H9 (cell line): Measurements from ENCODE around the gene CYB5R2. TPM values are rescaled to one million over a fixed set of nuclear protein-coding genes. Genes with fewer than 3 reads are reported as not detected.

ENCODE experiments used
- DNase-seq: peaks from one replicate; pipeline ENCODE4 v3.0.0-alpha.2; 2017
- H2AFZ ChIP-seq: one replicate; pipeline ENCODE4 v1.6.1; 2013; ENCODE audit warnings: mild to moderate bottlenecking, low read length, control low read depth, moderate library complexity
- H2AK5ac ChIP-seq: 2 replicates; pipeline ENCODE4 v1.6.1; 2013; ENCODE audit warnings: low read length, control low read depth, mixed read lengths; ENCODE audit not compliant: insufficient read length
- H2BK120ac ChIP-seq: one replicate; pipeline ENCODE4 v1.6.1; 2013; ENCODE audit warnings: low read depth, mild to moderate bottlenecking, low read length, control low read depth, inconsistent platforms; ENCODE audit not compliant: poor library complexity, severe bottlenecking
- H2BK12ac ChIP-seq: 2 replicates; pipeline ENCODE4 v1.6.1; 2013; ENCODE audit warnings: low read length, control low read depth, mixed read lengths, low read depth; ENCODE audit not compliant: insufficient read length
- H2BK15ac ChIP-seq: 2 replicates; pipeline ENCODE4 v1.6.1; 2013; ENCODE audit warnings: low read depth, low read length, control low read depth
- H2BK20ac ChIP-seq: one replicate; pipeline ENCODE4 v1.6.1; 2013; ENCODE audit warnings: low read depth, mild to moderate bottlenecking, low read length, control low read depth, inconsistent platforms; ENCODE audit not compliant: poor library complexity, severe bottlenecking
- H2BK5ac ChIP-seq: 2 replicates; pipeline ENCODE4 v1.6.1; 2013; ENCODE audit warnings: low read length, control low read depth, mixed read lengths; ENCODE audit not compliant: insufficient read length
- H3K14ac ChIP-seq: 2 replicates; pipeline ENCODE4 v1.6.1; 2013; ENCODE audit warnings: low read length, control low read depth; ENCODE audit not compliant: insufficient read depth
- H3K18ac ChIP-seq: 2 replicates; pipeline ENCODE4 v1.6.1; 2013; ENCODE audit warnings: low read depth, mild to moderate bottlenecking, mixed read lengths, low read length, control low read depth; ENCODE audit not compliant: insufficient read length
- H3K23ac ChIP-seq: 2 replicates; pipeline ENCODE4 v1.6.1; 2013; ENCODE audit warnings: low read length, control low read depth, mixed read lengths, low read depth; ENCODE audit not compliant: insufficient read length
- H3K23me2 ChIP-seq: 2 replicates; pipeline ENCODE4 v1.6.1; 2013; ENCODE audit warnings: low read depth, mild to moderate bottlenecking, mixed read lengths, low read length, control low read depth; ENCODE audit not compliant: insufficient read length, poor library complexity, severe bottlenecking
- H3K27ac ChIP-seq: 2 replicates; pipeline ENCODE4 v1.5.1; 2013; ENCODE audit warnings: low read length, control low read depth, mixed read lengths, low read depth; ENCODE audit not compliant: insufficient read length
- H3K27me3 ChIP-seq: 2 replicates; pipeline ENCODE4 v1.6.1; 2013; ENCODE audit warnings: low read length, control low read depth, inconsistent platforms; ENCODE audit not compliant: insufficient read depth
- H3K4ac ChIP-seq: 2 replicates; pipeline ENCODE4 v1.6.1; 2013; ENCODE audit warnings: low read depth, mild to moderate bottlenecking, control low read depth, inconsistent platforms, low read length, moderate library complexity
- H3K4me1 ChIP-seq: 2 replicates; pipeline ENCODE4 v1.6.1; 2013; ENCODE audit warnings: low read length, control low read depth, inconsistent platforms; ENCODE audit not compliant: insufficient read depth
- H3K4me2 ChIP-seq: 2 replicates; pipeline ENCODE4 v1.6.1; 2013; ENCODE audit warnings: low read length, control low read depth, mixed read lengths; ENCODE audit not compliant: insufficient read length, insufficient read depth
- H3K56ac ChIP-seq: 2 replicates; pipeline ENCODE4 v1.6.1; 2013; ENCODE audit warnings: low read depth, mild to moderate bottlenecking, mixed read lengths, low read length, control low read depth; ENCODE audit not compliant: insufficient read length
- H3K79me1 ChIP-seq: 2 replicates; pipeline ENCODE4 v1.6.1; 2013; ENCODE audit warnings: low read depth, mild to moderate bottlenecking, moderate library complexity, low read length, control low read depth, inconsistent platforms; ENCODE audit not compliant: insufficient read depth, poor library complexity, severe bottlenecking
- H3K79me2 ChIP-seq: 2 replicates; pipeline ENCODE4 v1.6.1; 2013; ENCODE audit warnings: low read length, control low read depth, inconsistent platforms; ENCODE audit not compliant: insufficient read depth
- H3K9ac ChIP-seq: 2 replicates; pipeline ENCODE4 v1.6.1; 2013; ENCODE audit warnings: low read length, control low read depth, mixed read lengths; ENCODE audit not compliant: insufficient read length; ENCODE audit errors: extremely low read depth
- H3K9me3 ChIP-seq: one replicate; pipeline ENCODE4 v1.6.1; 2013; ENCODE audit warnings: low read depth, low read length, inconsistent platforms; ENCODE audit not compliant: control insufficient read depth
- H3T11ph ChIP-seq: one replicate; pipeline ENCODE4 v1.6.1; 2013; ENCODE audit warnings: mild to moderate bottlenecking, low read length, control low read depth, inconsistent platforms
- H4K20me1 ChIP-seq: one replicate; pipeline ENCODE4 v1.6.1; 2013; ENCODE audit not compliant: control insufficient read depth, insufficient read length, insufficient read depth
- H4K5ac ChIP-seq: 2 replicates; pipeline ENCODE4 v1.6.1; 2013; ENCODE audit warnings: low read depth, mild to moderate bottlenecking, mixed read lengths, low read length, control low read depth; ENCODE audit not compliant: insufficient read length
- H4K8ac ChIP-seq: replicated peaks from 2 replicates; pipeline ENCODE4 v1.6.1; 2013; ENCODE audit warnings: low read length, control low read depth, mixed read lengths, low read depth; ENCODE audit not compliant: insufficient read length
- H4K91ac ChIP-seq: 2 replicates; pipeline ENCODE4 v1.6.1; 2013; ENCODE audit warnings: low read depth, mild to moderate bottlenecking, moderate library complexity, mixed read lengths, low read length, control low read depth; ENCODE audit not compliant: insufficient read length
- H3K27ac Mint-ChIP-seq, 3 experiments: 2 replicates in 2 of 3; 3 replicates in 1 of 3; pipeline ENCODE4 v1.8.0; 2020 to 2021; ENCODE audit warnings: mixed read lengths in 3 of 3, mild to moderate bottlenecking in 1 of 3, moderate library complexity in 1 of 3
- H3K27me3 Mint-ChIP-seq: 2 replicates; pipeline ENCODE4 v1.8.0; 2021; ENCODE audit warnings: low read depth, mild to moderate bottlenecking, moderate library complexity, mixed read lengths
- H3K36me3 Mint-ChIP-seq, 3 experiments: 2 replicates in 2 of 3; 3 replicates in 1 of 3; pipeline ENCODE4 v1.8.0; 2020 to 2021; ENCODE audit warnings: low read depth in 3 of 3, mixed read lengths in 3 of 3; ENCODE audit not compliant: insufficient read depth in 1 of 3
- H3K4me1 Mint-ChIP-seq, 2 experiments: 2 replicates each; pipeline ENCODE4 v1.8.0; 2020; ENCODE audit warnings: mixed read lengths in 2 of 2
- H3K4me3 Mint-ChIP-seq, 2 experiments: 2 replicates in 1 of 2; 3 replicates in 1 of 2; pipeline ENCODE4 v1.8.0; 2020 to 2021; ENCODE audit warnings: mild to moderate bottlenecking in 2 of 2, mixed read lengths in 2 of 2, moderate library complexity in 1 of 2
- H3K9me3 Mint-ChIP-seq, 2 experiments: 2 replicates in 1 of 2; 3 replicates in 1 of 2; pipeline ENCODE4 v1.8.0; 2020; ENCODE audit warnings: mild to moderate bottlenecking in 2 of 2, mixed read lengths in 2 of 2, moderate library complexity in 1 of 2
- WGBS: extraction: QIAGEN DNeasy Blood & Tissue Kit; methylation state at CpG from one replicate; pipeline ENCODE4 v1.1.7; 2013; ENCODE audit warnings: missing lambda C conversion rate, low lambda C conversion rate, mixed read lengths; ENCODE audit not compliant: insufficient read length; ENCODE audit errors: extremely low coverage; 5-methylcytosine and 5-hydroxymethylcytosine counted together
- total RNA-seq: library from RNA; stranded (reverse); gene quantifications from 2 replicates; pipeline ENCODE4 v1.2.1, GENCODE V29; 2021
- TF ChIP-seq, protein P1 (sequence below): fragments of 200-600 bp; sonication (generic); conservative IDR thresholded peaks from 3 replicates; pipeline ENCODE4 v1.8.0; 2021; ENCODE audit warnings: antibody characterized with exemption, mild to moderate bottlenecking

CYB5R2 gene
- total RNA-seq, 1 experiment from 2014 or later = 44.5 TPM

DNA sequence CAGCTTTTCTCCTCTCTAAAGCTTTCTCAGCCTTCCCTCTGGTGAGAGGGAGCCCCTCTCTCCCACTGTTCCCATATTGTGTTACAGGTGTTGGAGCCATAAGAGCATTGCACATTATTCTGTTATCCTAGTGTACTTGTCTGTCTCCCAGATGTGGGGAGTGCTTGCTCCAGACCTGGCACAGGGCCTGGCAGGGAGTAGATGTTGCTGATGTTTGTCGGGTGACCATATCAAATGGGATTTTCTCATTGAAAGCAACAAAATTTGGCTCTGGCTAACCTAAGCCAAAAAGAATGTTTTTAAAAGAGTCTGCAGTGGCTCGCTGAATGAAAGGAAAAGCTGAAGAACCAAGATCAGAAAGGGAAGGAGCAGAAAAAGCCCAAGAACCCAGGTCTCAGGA, 41.1 kb downstream of the CYB5R2 start:
- TF ChIP-seq, protein P1, sequence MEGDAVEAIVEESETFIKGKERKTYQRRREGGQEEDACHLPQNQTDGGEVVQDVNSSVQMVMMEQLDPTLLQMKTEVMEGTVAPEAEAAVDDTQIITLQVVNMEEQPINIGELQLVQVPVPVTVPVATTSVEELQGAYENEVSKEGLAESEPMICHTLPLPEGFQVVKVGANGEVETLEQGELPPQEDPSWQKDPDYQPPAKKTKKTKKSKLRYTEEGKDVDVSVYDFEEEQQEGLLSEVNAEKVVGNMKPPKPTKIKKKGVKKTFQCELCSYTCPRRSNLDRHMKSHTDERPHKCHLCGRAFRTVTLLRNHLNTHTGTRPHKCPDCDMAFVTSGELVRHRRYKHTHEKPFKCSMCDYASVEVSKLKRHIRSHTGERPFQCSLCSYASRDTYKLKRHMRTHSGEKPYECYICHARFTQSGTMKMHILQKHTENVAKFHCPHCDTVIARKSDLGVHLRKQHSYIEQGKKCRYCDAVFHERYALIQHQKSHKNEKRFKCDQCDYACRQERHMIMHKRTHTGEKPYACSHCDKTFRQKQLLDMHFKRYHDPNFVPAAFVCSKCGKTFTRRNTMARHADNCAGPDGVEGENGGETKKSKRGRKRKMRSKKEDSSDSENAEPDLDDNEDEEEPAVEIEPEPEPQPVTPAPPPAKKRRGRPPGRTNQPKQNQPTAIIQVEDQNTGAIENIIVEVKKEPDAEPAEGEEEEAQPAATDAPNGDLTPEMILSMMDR = no peak
- no peaks in the 10 kb centered on the region for H3K79me2 ChIP-seq
- no peaks in the 10 kb centered on the region for H3K9me3 ChIP-seq
- H4K20me1 ChIP-seq = no peaks in the 10 kb centered on the region
- H2BK15ac ChIP-seq = no peak overlapping the region
- H3K23ac ChIP-seq = no peak overlapping the region
- H3K27ac ChIP-seq = no peak overlapping the region
- H4K5ac ChIP-seq = no peak overlapping the region
- H3K4me2 ChIP-seq = no peak overlapping the region
- H4K91ac ChIP-seq = no peak overlapping the region
- no peaks in the 10 kb centered on the region for H3K27me3 Mint-ChIP-seq
- no peak overlapping the region for H2BK5ac ChIP-seq
- no peak overlapping the region for H3K9ac ChIP-seq
- H3K4me1 Mint-ChIP-seq = peaks cover 15% of the 10 kb centered on the region in 2 experiments
- H3K79me1 ChIP-seq = no peaks in the 10 kb centered on the region
- no CpG with 5 or more reads among the region's 2 CpGs for WGBS
- no peak overlapping the region for H2BK120ac ChIP-seq
- no peaks in the 10 kb centered on the region for H3K23me2 ChIP-seq
- no peak overlapping the region for H3T11ph ChIP-seq
- H3K4ac ChIP-seq = no peak overlapping the region
- no peaks in the 10 kb centered on the region for H3K9me3 Mint-ChIP-seq
- no peak overlapping the region for H2AK5ac ChIP-seq
- no peak overlapping the region for H4K8ac ChIP-seq
- no peak overlapping the region for H3K18ac ChIP-seq
- H3K56ac ChIP-seq = no peak overlapping the region
- no peak overlapping the region for H2BK20ac ChIP-seq
- no peak overlapping the region for H2BK12ac ChIP-seq
- H3K14ac ChIP-seq = no peak overlapping the region; the same call in 1 of the 2 replicates
- H2AFZ ChIP-seq = no peak overlapping the region
- no peak overlapping the region for H3K27ac Mint-ChIP-seq
- no peak overlapping the region for H3K4me3 Mint-ChIP-seq
- no peak for DNase-seq
- no peaks in the 10 kb centered on the region for H3K27me3 ChIP-seq
- H3K4me1 ChIP-seq = no peaks in the 10 kb centered on the region
- H3K36me3 Mint-ChIP-seq = peaks cover 0 to 19% (median 11%) of the 10 kb centered on the region in 3 experiments; a peak in 4 of 7 replicates
